ENCODE measurements around the gene MACROD1.

- TF ChIP-seq CTCF (IDR thresholded peaks at IDR 0.05) (no peak), POLR2A (IDR thresholded peaks at IDR 0.05) (no peak)
Observed at GRCh38 chr11:64045700-64046099, 120.2 kb downstream of the MACROD1 start.
